ENCODE data around the gene LCN9. TPM values are rescaled to one million over a fixed set of nuclear protein-coding genes. Genes with fewer than 3 reads are reported as not detected.

The LCN9 gene
- total RNA-seq, 1 donor from 2014 or later = not detected

DNA sequence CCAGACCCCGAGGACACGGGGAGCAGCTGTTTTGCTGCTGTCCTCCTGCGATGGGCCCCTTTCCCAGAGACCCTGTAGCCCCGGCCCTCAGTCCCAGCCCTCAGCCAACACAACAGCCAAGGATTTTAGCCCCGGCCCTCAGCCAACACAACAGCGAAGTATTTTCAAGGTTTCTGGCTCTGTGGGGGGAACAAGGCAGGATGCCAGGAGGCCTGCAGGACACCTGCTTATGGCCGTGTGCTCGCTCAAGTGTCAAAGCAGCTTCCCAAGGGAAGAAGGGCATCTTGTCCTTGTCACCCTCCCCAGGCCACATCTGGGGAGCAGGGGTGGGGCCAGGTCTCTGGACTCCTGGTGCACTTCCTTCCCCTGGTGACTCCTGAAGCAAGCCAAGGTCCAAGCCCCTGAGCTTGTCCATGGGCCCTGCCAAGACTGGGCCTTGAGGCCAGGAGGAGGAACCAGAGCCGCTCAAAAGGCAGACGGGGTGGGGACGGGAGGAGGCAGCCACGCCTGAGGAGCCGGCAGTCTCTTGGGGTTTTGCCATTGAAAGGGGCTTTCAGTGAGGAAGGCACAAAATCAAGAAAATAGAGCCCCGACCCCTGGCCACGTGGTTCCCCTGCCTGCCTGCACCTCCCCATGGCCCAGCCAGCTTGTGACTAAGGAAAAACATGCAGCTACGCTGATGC lies 49.6 kb downstream of the LCN9 start:
- H3K27me3 ChIP-seq (ENCODE audit: low read depth) = peaks cover 51% of the 10 kb centered on the region
- H3K4me1 ChIP-seq = no peaks in the 10 kb centered on the region
- TF ChIP-seq, protein P1, sequence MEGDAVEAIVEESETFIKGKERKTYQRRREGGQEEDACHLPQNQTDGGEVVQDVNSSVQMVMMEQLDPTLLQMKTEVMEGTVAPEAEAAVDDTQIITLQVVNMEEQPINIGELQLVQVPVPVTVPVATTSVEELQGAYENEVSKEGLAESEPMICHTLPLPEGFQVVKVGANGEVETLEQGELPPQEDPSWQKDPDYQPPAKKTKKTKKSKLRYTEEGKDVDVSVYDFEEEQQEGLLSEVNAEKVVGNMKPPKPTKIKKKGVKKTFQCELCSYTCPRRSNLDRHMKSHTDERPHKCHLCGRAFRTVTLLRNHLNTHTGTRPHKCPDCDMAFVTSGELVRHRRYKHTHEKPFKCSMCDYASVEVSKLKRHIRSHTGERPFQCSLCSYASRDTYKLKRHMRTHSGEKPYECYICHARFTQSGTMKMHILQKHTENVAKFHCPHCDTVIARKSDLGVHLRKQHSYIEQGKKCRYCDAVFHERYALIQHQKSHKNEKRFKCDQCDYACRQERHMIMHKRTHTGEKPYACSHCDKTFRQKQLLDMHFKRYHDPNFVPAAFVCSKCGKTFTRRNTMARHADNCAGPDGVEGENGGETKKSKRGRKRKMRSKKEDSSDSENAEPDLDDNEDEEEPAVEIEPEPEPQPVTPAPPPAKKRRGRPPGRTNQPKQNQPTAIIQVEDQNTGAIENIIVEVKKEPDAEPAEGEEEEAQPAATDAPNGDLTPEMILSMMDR (IDR thresholded peaks at IDR 0.05) = no peak
- DNase-seq (no peak), ATAC-seq (no peak)
- no peak overlapping the region for H3K27ac ChIP-seq
- intact Hi-C loops (cut with DNase I) = no loop called here
- H3K9me3 ChIP-seq = no peaks in the 10 kb centered on the region
- H3K36me3 ChIP-seq = no peaks in the 10 kb centered on the region
- H3K4me3 ChIP-seq = no peak overlapping the region

GRCh38 chr9:135714242-135715055 lies 51.3 kb downstream of the LCN9 start:
- peaks cover 53% of the 10 kb centered on the region for H3K27me3 ChIP-seq (ENCODE audit: low read depth)
- DNase-seq (no peak), ATAC-seq (no peak)
- H3K4me1 ChIP-seq = no peaks in the 10 kb centered on the region
- TF ChIP-seq, protein P1 (IDR thresholded peaks at IDR 0.05) = no peak
- H3K9me3 ChIP-seq = no peaks in the 10 kb centered on the region
- no peaks in the 10 kb centered on the region for H3K36me3 ChIP-seq
- intact Hi-C loops (cut with DNase I) = no loop called here
- H3K4me3 ChIP-seq = no peak overlapping the region
- no peak overlapping the region for H3K27ac ChIP-seq

DNA sequence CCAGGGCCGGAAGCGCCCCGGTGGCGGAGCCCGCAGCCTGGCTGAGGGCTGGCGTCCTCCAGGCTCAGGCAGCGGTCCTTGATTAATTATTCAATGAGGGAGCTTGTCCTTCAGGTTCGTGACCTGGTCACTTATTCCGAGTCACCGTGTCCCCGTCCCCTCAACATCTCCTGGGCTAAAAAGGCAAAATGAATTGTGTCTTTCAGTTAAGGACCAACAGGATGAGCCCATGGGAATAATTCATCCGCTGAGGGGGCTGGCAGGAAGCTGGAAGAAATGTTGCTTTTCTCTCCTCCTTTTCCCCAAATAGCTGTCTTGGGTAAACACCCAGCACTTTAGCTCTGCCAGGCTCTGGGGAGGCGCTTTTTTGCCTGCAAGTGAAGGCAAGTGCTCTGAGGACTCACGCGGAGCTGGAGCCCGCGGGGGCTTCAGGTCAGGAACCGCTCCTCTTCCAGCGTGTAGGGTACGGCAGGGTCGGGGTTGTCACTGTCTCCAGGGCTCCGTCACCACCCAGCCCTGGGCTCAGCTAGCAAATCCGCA lies 52.0 kb downstream of the LCN9 start:
- Histone ChIP-seq H3K27ac (no peak overlapping the region), H3K36me3 (no peaks in the 10 kb centered on the region), H3K9me3 (no peaks in the 10 kb centered on the region), H3K4me3 (no peak overlapping the region), H3K4me1 (no peaks in the 10 kb centered on the region), H3K27me3 (ENCODE audit: low read depth) (peaks cover 60% of the 10 kb centered on the region)
- intact Hi-C loops (cut with DNase I) = no loop called here
- TF ChIP-seq, protein P1 (IDR thresholded peaks at IDR 0.05) = no peak
- ATAC-seq (no peak), DNase-seq (no peak)

- TF ChIP-seq, protein P1 (IDR thresholded peaks at IDR 0.05) = no peak
- intact Hi-C loops (cut with DNase I) = no loop called here
- ATAC-seq (no peak), DNase-seq (no peak)
- no peak overlapping the region for H3K27ac ChIP-seq
- no peaks in the 10 kb centered on the region for H3K36me3 ChIP-seq
- no peaks in the 10 kb centered on the region for H3K9me3 ChIP-seq
- H3K4me3 ChIP-seq = no peak overlapping the region
- H3K27me3 ChIP-seq (ENCODE audit: low read depth) = peaks cover 65% of the 10 kb centered on the region
- no peaks in the 10 kb centered on the region for H3K4me1 ChIP-seq
Measured at GRCh38 chr9:135716045-135716444, 52.9 kb downstream of the LCN9 start.

Other genes starting within 250 kb of the LCN9 start
- gene PPP1R26, start 183.5 kb upstream of the LCN9 start, total RNA-seq = 22.8 TPM
- gene MRPS2, start 162.6 kb upstream of the LCN9 start, total RNA-seq = 21.9 TPM
- gene LCN1, start 141.9 kb upstream of the LCN9 start, total RNA-seq = not detected
- gene OBP2A, start 117.2 kb upstream of the LCN9 start, total RNA-seq = not detected
- not detected for gene PAEP, start 101.6 kb upstream of the LCN9 start, total RNA-seq
- gene GLT6D1, start 23.8 kb upstream of the LCN9 start, total RNA-seq = not detected
- not detected for gene SOHLH1, start 36.2 kb downstream of the LCN9 start, total RNA-seq
- gene KCNT1, start 38.9 kb downstream of the LCN9 start, total RNA-seq = 0.35 TPM
- gene CAMSAP1, start 244.2 kb downstream of the LCN9 start, total RNA-seq = 34.4 TPM